NCI-H2107 (cell line): ENCODE measurements around the gene UBE2L5.

Source experiments
- DNase-seq: peaks from one replicate; lab custom pipeline; 2025; lab: John Stamatoyannopoulos, UW

UBE2L5 gene

DNA sequence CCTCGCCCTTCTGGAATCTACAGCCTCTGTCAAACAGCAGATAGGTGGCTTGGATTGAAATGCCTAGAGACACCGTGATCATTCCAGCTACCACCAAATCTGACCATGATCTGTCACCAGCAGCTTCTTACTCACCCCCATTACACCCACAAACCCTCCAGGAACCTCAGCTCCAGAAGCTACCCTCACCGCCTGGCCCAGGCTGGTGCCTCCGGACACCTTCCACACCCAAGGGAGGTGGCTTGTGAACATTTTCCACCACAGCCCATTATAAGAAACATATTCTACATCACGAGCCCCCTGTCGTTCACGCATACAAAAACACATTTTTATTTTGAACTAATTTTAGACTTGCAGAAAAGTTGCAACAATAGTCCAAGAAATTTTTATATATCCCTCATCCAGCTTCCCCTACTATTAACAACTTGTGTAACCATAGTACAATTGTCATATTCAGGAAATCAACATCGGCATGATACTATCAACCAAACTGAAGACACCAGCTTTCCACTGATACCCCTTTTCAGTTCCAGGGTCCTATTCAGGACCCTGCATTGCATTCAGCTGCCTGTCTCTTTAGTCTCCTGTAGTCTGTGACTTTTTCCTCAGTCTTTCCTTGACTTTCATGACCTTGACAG lies 15.4 kb upstream of the UBE2L5 start:
- DNase-seq = no peak

DNA sequence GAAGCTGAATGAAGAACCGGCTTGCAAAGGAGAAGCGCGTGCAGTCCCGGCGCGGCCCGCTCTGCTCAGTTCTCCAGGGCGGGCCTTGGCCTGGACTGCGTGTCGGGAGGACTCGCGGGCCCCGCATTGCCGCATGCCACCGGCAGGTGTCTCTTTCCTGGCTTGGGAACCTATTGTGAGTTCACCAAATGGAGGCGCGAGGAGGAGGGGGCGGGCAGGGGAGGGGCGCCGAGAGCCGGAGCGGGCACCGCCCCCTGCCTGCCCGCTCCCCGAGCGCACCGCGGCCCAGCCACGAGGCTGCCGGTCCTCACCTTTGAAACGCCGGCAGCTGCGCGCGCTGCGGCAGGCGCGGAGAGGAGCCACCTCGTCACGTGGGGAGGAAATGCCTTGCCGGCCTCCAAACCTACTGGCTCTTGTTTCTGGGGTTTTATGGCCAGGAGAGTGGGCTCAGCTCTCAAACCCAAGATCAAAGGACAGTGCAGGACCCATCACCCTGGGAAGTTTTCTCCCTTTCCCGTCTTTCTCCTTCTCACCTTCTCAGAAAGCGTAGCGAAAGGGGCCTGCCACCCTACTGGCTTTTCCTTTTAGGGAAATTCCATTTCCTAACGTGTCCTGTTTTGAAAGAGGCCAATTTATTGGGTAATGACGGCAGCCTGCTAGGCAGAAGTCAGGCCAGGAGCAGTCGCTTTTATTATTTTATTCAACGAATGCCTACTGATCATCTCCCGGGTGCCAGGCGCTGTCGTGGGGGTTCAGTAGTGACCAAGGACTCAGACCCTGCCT lies 13.8 kb upstream of the UBE2L5 start:
- no peak for DNase-seq

DNA sequence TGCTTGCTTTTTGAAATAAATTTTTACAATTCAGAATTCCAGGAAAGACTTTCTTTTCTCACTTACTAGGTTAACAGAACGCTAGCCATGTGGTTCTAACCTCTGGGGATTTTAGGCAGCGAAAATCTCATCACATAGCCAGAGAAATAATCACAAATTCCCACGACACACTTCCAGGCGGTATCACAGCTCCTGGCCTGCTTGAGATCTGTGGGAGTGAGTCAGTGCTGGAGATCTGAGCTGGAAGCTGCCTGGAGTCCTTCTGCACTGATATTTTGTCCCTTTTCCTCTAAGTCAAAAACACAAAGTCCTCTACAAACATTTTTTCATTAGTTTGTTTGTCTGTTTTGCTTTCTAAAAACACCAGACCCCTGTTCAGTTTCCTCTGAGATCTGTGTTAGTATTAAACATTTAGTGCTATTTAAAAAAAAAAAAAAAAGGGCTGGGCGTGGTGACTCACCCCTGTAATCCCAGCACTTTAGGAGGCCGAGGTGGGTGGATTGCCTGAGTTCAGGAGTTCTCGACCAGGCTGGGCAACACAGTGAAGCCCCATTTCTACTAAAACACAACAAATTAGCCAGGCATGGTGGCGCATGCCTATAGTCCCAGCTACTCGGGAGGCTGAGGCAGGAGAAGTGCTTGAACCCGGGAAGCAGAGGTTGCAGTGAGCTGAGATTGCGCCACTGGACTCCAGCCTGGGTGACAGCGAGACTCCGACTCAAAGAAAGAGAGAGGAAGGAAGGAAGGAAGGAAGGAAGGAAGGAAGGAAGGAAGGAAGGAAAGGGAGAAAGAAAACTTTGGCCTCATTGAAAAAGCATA lies 12.2 kb upstream of the UBE2L5 start:
- no peak for DNase-seq

DNA sequence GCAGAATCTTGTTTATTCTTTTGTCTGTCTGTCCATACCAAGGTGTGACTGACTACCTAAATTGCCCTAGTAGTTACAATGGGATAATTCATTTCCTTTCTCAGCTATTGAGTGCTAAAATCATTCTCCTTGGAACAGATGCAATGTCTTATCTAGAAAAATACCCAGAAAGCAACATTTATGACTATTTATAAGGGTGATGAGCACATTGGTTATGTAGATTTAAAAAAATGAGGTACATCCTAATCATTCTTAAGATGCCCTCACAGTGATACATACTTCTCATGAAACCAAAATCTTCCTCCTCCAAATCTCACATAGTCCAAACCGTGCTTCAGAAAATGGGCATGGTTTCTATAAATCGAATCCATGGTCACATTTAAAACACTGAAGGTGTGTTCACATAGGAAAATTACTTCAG lies 11.6 kb upstream of the UBE2L5 start:
- no peak for DNase-seq

DNA sequence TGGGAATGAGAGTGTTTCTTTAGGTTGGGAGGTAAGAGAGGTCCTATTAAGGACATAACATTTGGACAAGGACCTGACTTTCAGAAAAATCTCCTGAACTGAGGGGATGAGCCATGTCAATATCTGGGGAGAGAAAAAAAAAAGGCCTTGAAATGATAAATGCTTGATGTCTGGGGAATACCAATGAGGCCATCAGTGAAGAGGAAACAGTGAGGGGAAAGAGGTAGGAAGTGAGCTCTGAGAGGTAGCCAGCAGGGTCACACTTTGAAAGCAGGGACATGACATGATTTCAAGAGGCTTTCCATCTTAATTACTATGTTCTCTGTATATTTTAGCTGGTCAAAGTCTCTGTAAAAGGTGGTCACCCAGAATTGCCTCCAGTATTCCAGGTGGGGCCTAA lies 9.9 kb upstream of the UBE2L5 start:
- DNase-seq = no peak

DNA sequence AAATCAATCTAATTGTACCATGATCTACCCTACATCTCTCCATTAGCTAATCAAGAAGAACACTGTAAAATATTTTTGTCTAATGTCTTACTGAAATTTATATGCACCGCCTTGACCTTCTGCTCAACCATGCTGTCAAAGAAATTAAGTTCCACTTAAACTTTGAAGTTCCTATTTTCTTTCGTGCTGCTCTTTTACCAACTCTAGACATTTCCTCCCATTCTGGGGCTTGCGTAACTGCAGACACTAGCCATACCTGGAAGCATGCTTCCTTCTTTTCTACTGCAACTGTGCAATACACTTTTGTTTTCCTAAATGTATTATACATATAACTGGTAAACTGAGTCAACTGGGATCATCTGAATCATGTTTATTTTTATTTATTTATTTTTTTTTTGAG lies 8.5 kb upstream of the UBE2L5 start:
- DNase-seq = no peak

DNA sequence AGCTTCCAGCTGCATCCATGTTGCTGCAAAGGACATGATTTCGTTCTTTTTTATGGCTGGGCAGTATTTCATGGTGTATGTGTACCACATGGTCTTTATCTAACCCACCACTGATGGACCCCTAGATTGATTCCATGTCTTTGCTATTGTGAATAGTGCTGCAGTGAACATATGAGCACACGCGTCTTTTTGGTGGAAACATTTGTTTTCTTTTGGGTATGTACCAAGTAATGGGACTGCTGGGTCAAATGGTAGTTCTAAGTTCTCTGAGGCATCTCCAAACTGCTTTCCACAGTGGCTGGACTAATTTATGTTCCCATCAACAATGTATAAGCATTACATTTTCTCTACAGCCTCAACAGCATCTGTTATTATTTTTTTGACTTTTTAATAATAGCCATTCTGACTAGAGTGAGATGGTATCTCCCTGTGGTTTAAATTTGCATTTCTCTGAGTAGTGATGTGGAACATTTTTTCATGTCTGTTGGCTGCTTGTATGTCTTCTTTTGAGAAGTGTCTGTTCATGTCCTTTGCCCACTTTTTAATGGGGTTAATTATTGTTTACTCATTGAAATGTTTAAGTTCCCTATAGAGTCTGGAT lies 6.8 kb upstream of the UBE2L5 start:
- DNase-seq = no peak

DNA sequence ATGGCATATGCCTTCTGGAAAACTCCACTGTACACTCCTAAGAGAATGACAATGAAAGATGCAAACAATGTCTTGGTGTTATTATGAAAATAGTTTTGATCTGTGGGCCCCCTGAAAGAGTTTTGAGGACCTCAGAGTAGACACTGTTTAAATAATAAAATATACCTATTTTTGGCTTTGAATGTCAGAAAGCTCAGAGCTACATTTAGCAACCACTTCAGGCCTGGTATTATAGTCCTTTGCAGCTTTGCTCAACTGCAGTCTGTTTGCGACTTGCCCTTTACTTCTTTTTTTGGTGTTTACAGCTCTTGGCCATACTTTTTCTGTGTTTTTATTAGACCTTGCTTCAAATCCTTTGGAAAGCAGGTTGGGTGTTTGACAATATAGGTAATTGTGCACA lies 5.8 kb upstream of the UBE2L5 start:
- DNase-seq = no peak

DNA sequence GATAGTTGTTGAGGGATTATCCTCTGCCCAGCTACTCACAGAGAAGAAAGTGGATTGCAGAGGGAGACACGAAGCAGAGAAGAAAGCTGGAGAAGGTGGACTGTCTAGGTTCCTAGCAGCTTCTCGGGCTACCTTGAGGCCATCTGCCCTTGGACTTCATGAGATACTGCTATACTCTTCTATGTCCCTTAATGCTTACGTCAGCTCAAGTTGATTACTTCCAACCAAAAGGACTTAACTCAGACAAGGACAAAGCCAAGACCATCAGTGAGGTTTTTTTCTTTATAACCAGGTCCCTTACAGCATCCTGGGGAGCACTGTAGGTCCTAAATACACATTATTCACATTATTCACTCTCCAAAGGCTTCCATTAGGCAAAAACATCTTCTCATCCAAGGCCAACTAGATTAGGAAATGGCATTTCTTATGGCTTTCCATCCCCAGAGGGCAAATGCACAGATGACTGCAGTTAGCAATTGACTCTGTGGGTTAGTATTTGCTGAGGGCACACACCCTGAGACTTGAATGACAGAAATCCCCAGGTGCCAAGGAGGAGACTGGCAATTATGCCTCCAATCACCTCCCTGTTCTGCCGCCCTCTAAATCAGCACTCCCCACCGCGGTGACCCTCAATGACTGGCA lies 4.1 kb upstream of the UBE2L5 start:
- DNase-seq = no peak

DNA sequence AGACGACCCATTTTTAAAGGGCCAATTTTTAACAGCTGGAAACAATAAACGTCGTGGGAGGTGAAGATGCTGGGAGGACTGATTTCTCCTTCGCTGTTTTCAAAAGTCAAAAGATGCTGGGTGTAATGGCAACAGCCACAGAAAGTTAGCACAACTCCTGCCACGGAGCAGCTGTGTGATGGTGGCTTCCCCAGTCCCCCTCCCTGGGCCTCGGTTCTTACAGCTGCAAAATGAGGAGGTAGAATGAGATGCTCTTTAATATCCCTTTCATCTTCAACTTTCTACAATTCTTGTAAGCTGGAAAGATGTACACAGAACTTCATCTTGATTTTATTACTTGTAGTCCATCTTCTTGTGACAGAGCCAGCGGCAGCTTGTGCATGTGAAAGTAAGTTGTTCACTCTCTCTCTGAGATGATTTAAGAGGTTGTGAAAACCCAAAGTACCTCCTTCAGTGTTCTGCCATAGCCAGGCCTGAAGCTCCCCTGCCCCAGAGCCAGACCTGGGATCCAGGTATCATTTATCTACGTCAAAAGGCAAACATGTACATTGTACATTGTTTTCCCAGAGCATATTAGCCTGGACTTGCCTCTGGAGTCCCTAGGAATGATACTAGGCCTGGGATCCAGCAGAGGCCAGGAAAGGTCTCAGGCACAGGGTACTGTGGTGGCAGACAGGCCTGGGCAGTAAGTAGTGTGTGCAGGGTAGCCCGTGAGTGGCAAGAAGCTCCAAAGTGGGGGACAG lies 3.4 kb upstream of the UBE2L5 start:
- no peak for DNase-seq

DNA sequence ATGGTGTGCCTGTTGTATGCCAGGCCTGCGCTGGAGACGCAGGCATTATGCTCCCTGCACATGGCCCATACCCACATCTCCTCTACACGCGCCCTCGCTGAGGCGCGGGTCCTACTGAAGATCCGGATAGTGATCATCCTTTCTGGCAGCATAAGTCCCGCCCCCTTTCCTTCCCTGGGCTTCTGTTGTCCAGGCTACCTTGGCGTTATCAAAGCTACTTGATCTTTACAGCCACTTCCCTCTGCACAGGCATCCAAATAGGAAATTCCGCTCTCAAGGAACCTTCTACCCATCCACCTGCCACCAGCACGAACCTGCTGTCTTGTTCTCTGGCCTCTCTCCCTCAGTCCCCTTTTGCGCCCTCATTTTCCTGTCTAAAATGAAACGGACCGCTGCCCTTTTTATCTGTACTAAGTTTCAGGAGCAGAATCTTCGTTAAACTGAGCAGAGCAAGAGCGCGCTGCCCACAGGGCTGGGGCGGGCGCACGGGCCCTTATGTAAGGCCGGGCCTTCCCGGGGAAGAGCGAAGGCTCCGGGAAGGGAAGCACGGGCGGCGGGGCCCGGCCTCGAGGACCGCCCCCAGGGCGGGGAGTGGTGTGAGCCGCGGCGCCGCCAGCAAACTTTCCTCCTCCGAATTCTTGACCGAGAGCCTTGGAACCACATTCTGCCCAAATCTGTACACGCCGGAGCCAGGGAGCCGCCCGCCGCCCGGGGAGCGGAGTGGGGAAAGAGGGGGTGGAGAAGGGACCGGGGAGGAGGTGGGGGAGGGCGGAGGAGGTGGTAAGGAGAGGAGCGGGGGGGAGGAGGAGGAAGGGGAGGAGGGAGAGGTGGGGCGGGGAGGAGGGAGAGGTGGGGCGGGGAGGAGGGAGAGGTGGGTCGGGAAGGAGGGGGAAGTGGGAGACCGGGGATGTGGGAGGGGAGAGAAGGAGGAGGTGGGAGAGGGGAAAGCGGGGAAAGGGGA lies 920 bp upstream of the UBE2L5 start:
- DNase-seq = peak; percentile 43

DNA sequence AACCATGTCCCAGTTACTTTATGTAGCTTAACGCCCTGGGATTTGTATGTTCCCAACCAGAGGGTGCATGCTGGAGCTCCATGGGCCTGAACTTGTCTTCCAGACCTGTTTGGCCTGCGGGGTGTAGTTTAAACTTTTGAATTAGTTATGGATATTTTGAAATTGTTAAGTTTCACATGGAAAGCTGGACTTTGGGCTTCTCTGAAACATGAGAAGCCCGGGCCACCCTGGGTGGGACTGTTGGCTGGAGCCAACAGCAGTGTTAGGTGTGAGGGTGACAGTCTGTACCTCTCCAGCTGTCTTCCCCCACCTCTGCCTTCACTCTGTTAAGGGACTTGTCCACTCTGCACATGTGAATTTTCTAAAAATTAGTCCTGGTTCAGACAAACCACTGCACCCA lies 1.6 kb downstream of the UBE2L5 start:
- DNase-seq = no peak

DNA sequence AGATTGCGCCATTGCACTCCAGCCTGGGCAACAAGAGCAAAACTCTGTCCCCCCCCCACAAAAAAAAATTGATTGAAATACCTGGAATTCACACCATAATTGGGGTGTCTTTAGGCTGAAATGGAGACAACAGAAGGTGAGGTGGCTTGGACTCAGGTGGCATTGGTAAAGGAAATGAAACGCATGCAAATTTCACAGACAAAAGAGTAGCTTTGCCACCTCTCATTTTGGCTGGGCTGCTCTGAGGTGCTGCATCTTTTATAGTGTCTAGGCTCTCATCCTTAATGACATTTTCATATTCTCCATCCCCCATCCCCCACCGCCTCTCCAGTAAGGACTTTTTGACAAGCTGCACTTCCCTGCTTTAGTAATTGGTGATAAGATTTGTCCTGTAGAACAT lies 6.9 kb downstream of the UBE2L5 start:
- DNase-seq = no peak

DNA sequence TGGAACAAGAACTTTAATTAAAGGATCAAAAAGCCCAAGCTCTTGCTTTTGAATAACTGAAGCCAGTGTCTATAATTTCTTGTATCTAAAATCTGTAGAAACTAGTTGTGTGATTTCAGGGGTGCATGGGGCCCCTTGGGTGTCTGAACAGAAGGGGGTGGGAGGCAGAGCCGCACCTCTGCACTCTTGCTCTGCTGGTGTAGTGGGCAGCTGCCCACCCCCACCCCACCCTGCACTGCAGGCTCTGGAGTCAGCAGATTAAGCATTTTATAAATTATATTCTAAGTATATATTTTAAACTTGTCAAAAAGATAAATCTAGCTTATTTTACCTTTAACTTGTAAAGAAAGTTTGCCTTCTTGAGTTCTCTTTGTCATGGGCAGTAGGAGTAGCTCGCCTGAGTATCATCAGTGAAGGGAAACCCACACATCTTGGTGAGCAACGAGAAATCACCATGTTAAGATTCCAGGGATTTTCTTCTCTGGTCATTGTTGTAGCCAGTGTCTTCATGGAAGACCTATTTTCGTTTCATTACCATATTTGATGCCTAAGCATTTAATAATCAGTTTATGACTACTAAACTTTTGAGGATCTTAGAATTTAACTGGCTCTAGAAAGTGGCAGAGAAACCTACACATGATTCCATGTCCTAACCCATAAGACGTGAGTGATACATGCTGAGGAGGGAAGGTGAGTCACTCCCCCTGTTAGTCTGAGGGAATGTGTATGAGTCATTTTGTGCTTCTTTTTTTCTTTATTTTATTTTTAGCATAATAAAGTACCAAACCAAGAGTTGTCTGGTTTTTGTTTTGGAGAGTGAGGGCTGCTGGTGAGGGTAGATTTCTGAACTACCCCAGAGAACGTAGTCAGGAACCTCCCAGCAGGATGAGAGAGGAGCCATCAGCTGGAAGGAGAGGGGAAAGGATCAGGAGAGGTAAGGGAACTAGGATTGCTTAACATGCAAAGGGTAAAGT lies 7.7 kb downstream of the UBE2L5 start:
- no peak for DNase-seq

DNA sequence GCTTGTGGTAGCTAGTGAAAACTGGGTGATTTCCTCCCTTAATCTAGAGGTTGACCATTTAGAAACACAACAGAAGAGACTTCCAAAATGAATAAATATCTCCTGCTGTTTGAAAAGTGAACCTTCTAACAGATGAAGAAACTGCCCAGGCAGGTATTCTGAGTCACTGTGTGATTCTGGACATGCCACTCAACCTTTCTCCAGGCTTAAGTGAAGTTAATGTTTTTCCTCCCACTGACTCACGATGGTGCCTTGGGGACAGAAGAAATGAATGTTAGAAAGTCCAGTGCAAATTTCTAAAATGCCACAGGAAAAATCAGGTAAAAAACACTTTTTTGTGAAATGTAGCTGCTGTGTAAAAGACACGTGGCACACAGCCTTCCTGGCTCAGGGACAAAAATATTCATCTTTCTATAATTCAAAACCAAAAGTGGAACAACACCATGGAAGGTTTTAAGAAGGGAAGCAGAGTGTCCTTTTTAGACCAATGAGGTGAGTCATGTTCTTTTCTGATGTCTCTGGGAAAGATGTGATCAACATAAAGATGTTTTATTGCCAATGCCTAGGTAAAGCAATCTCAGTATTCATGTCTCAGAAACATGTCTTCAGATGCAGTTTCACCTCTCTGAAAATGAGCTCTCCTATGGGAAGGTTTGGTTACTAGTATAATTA lies 9.1 kb downstream of the UBE2L5 start:
- DNase-seq = no peak

DNA sequence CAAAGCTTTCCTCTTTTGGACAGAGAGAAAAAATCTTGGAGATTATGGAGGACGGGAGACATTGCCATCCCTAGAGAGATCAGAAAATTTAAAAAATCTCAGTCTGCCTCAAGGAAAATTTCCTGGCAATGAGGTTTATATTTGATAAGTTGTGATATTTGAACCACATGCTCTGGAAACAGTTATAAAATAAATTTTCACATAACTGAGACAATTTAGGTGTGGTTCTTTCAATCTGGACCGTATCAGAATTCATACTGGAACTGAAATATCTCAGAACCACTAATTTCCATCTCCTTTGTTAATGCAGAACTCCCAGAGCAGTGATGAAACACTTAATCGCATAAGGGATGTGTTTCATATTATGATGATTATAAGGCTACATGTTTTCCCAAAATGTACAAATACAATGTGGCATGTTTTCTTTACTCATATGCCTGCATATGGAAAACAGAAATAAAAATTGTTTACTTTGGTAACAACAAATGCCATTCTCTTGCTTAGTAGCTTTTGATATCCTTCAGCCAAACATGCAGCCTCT lies 13.7 kb downstream of the UBE2L5 start:
- DNase-seq = no peak

DNA sequence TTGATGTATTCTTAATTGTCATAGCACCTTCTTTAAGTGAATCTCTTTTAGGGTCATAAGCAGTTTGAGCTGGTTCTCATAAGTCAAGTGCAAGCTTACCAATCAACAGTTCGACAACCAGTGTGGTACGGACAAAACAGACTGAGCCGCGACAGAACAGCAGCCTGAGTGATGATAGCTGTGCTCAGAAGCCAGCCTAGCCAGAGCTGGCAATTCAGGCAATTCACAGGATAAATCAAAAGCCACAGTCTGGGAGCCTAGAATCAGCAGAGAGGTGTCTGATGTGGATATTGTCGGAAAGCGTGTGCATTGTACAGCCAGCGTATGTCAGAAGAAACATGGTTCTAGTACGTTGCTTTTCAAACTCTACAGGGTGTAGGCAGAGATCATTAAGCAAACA lies 14.9 kb downstream of the UBE2L5 start:
- DNase-seq = no peak

DNA sequence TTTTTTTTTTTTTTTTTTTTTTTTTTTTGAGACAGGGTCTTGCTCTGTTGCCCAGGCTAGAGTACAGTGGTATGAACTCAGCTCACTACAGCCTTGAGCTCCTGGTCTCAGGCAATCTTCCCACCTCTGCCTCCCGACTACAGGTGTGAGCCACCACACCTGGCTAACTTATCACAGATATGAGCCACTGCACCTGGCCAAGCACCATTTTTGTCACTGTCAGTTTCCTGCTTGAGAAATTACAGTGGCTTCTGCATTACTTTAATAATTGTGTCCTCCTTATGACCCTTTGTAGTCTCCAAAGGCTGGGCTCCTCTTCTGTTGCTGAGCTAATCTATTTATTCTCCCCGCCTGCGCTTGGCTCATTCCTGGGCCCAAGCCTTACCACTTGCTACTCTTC lies 16.0 kb downstream of the UBE2L5 start:
- no peak for DNase-seq
